ENCODE results near the gene TECTA. TPM values are rescaled to one million over a fixed set of nuclear protein-coding genes. Genes with fewer than 3 reads are reported as not detected.
"Not testable (repeated sequence)": the region's sequence is repeated elsewhere in the genome, so short reads cannot be mapped to it uniquely, and the experiment has no call there.

Gene TECTA
- polyA plus RNA-seq, 1 experiment = 0.76 TPM

GRCh38 chr11:121235057-121235456 lies 134.0 kb downstream of the TECTA start:
- DNase-seq (ENCODE audit: low read depth) = no peak
- no peaks in the 10 kb centered on the region for H3K36me3 ChIP-seq (ENCODE audit: control insufficient read depth, insufficient read depth, low read length)
- H3K27me3 ChIP-seq (ENCODE audit: control insufficient read depth, insufficient read depth, low read length) = no peaks in the 10 kb centered on the region
- no peak for TF ChIP-seq CTCF (IDR thresholded peaks at IDR 0.05; ENCODE audit: insufficient read depth, low read depth, low read length)
- ChIA-PET POLR2A (no interaction called here), CTCF (no interaction called here)
- no peak overlapping the region for H3K4me3 ChIP-seq (ENCODE audit: low read depth, low read length)

GRCh38 chr11:121236115-121237001 lies 135.3 kb downstream of the TECTA start:
- no peaks in the 10 kb centered on the region for H3K27me3 ChIP-seq (ENCODE audit: control insufficient read depth, insufficient read depth, low read length)
- no peak for TF ChIP-seq CTCF (IDR thresholded peaks at IDR 0.05; ENCODE audit: insufficient read depth, low read depth, low read length)
- ChIA-PET POLR2A (no interaction called here), CTCF (no interaction called here)
- DNase-seq (ENCODE audit: low read depth) = no peak
- no peaks in the 10 kb centered on the region for H3K36me3 ChIP-seq (ENCODE audit: control insufficient read depth, insufficient read depth, low read length)
- H3K4me3 ChIP-seq (ENCODE audit: low read depth, low read length) = no peak overlapping the region

- POLR2A ChIA-PET = not testable (repeated sequence)
- CTCF ChIA-PET = interaction anchor here (1.1 to 1.6 kb wide), 2 partner anchors 10 to 11 kb away, joined by 4 read pairs; no protein-coding TSS in a partner anchor
These were observed 136.2 kb downstream of the TECTA start for GRCh38 chr11:121237247-121237646.

GRCh38 chr11:121237686-121238658 lies 136.9 kb downstream of the TECTA start:
- no peak for TF ChIP-seq CTCF (IDR thresholded peaks at IDR 0.05; ENCODE audit: insufficient read depth, low read depth, low read length)
- ChIA-PET POLR2A (no interaction called here), CTCF (interaction anchor here (1.1 to 1.6 kb wide), 3 partner anchors 9 to 13 kb away, joined by 4 to 8 read pairs (median 4); no protein-coding TSS in a partner anchor)
- DNase-seq (ENCODE audit: low read depth) = no peak
- no peaks in the 10 kb centered on the region for H3K36me3 ChIP-seq (ENCODE audit: control insufficient read depth, insufficient read depth, low read length)
- H3K27me3 ChIP-seq (ENCODE audit: control insufficient read depth, insufficient read depth, low read length) = no peaks in the 10 kb centered on the region
- no peak overlapping the region for H3K4me3 ChIP-seq (ENCODE audit: low read depth, low read length)

More at GRCh38 chr11:121237247-121237646, 136.2 kb downstream of the TECTA start:
- not testable (repeated sequence) for H3K27me3 ChIP-seq (ENCODE audit: control insufficient read depth, insufficient read depth, low read length); H3K4me3 ChIP-seq (ENCODE audit: low read depth, low read length); H3K36me3 ChIP-seq (ENCODE audit: control insufficient read depth, insufficient read depth, low read length); DNase-seq (ENCODE audit: low read depth)

- Histone ChIP-seq H3K27me3 (ENCODE audit: control insufficient read depth, insufficient read depth, low read length) (no peaks in the 10 kb centered on the region), H3K36me3 (ENCODE audit: control insufficient read depth, insufficient read depth, low read length) (no peaks in the 10 kb centered on the region), H3K4me3 (ENCODE audit: low read depth, low read length) (no peak overlapping the region)
- ChIA-PET CTCF (interaction anchor here (1.6 kb wide), 2 partner anchors 10 to 12 kb away, joined by 4 to 8 read pairs; no protein-coding TSS in a partner anchor), POLR2A (no interaction called here)
- no peak for TF ChIP-seq CTCF (IDR thresholded peaks at IDR 0.05; ENCODE audit: insufficient read depth, low read depth, low read length)
- DNase-seq (ENCODE audit: low read depth) = no peak
These were observed 137.9 kb downstream of the TECTA start for GRCh38 chr11:121238956-121239355.

- H3K36me3 ChIP-seq (ENCODE audit: control insufficient read depth, insufficient read depth, low read length); POLR2A ChIA-PET; H3K27me3 ChIP-seq (ENCODE audit: control insufficient read depth, insufficient read depth, low read length); DNase-seq (ENCODE audit: low read depth); H3K4me3 ChIP-seq (ENCODE audit: low read depth, low read length): not testable (repeated sequence)
- CTCF ChIA-PET = interaction anchor here (1.4 to 1.6 kb wide), 2 partner anchors 10 to 45 kb away, joined by 4 to 6 read pairs; no protein-coding TSS in a partner anchor
These were observed 139.0 kb downstream of the TECTA start for GRCh38 chr11:121240001-121240400.
